ENCODE data around the gene MEGF8. TPM values are rescaled to one million over a fixed set of nuclear protein-coding genes. Genes with fewer than 3 reads are reported as not detected.

MEGF8 gene
- 45.7 and 52.1 TPM in 2 replicates for total RNA-seq

GRCh38 chr19:42325308-42325895 is at the start of gene MEGF8:
TSS of gene MEGF8 (plus strand) at chr19:42325635. CDS start at chr19:42326244, 609 bp downstream.

GRCh38 chr19:42301646-42302203 is 23.7 kb upstream of the MEGF8 start, which contains the start of gene PRR19:
TSS of gene PRR19 (plus strand) at chr19:42302132. CDS start at chr19:42309585, 7,453 bp downstream.

GRCh38 chr19:42313096-42313839 is 12.2 kb upstream of the MEGF8 start, which contains the start of gene TMEM145:
TSS of gene TMEM145 (plus strand) at chr19:42313309. CDS start at chr19:42313377, 68 bp downstream.

GRCh38 chr19:42389899-42390298 is 64.5 kb downstream of the MEGF8 start, which contains the start of gene CNFN:
TSS of gene CNFN (minus strand) at chr19:42390297. CDS start at chr19:42389037, 1,260 bp downstream.

GRCh38 chr19:42427313-42427712 is 101.9 kb downstream of the MEGF8 start, which contains the start of gene LIPE:
TSS of gene LIPE (minus strand) at chr19:42427388. CDS start at chr19:42427149, 239 bp downstream.

Other genes with a start within 250 kb of the MEGF8 start
- gene ZNF574, start 249.5 kb upstream of the MEGF8 start, total RNA-seq: 9.5 and 14.3 TPM in 2 replicates
- gene POU2F2, start 193.2 kb upstream of the MEGF8 start, total RNA-seq: 1.5 and 11.8 TPM in 2 replicates
- gene DEDD2, start 108.0 kb upstream of the MEGF8 start, total RNA-seq: 19.3 and 24.5 TPM in 2 replicates
- gene ZNF526, start 105.3 kb upstream of the MEGF8 start, total RNA-seq: 11.0 and 16.1 TPM in 2 replicates
- 17.2 and 33.1 TPM in 2 replicates for gene GSK3A, start 83.0 kb upstream of the MEGF8 start, total RNA-seq
- 12.2 and 36.0 TPM in 2 replicates for gene ERF, start 70.5 kb upstream of the MEGF8 start, total RNA-seq
- gene CIC, start 56.4 kb upstream of the MEGF8 start, total RNA-seq: 23.5 and 48.3 TPM in 2 replicates
- 0.37 TPM in 1 of 2 replicates, not detected in the other for gene PRR19, start 23.5 kb upstream of the MEGF8 start, total RNA-seq
- 15.1 and 19.6 TPM in 2 replicates for gene PAFAH1B3, start 23.0 kb upstream of the MEGF8 start, total RNA-seq
- gene TMEM145, start 12.3 kb upstream of the MEGF8 start, total RNA-seq: not detected in 2 replicates
- gene CNFN, start 64.7 kb downstream of the MEGF8 start, total RNA-seq: not detected in 2 replicates
- 1.5 and 2.8 TPM in 2 replicates for gene LIPE, start 101.8 kb downstream of the MEGF8 start, total RNA-seq
- gene CXCL17, start 117.3 kb downstream of the MEGF8 start, total RNA-seq: not detected in 2 replicates
- not detected in 2 replicates for gene CEACAM1, start 202.8 kb downstream of the MEGF8 start, total RNA-seq

Data from smooth muscle cell of the umbilical artery (primary cell).